Astrocyte (in vitro differentiated cells and primary cell): ENCODE data around the gene CACNB2.

Source experiments
- EZH2 ChIP-seq: IDR thresholded peaks from 2 replicates; pipeline ENCODE4 v1.6.1; 2012; ENCODE audit warnings: mild to moderate bottlenecking, low read length, inconsistent platforms; ENCODE audit not compliant: insufficient read depth
- TF ChIP-seq, protein P1 (sequence below): IDR thresholded peaks from 2 replicates; pipeline ENCODE4 v1.5.1; 2011; ENCODE audit warnings: low read depth, mild to moderate bottlenecking, inconsistent platforms, low read length, moderate library complexity; ENCODE audit not compliant: insufficient read depth

DNA sequence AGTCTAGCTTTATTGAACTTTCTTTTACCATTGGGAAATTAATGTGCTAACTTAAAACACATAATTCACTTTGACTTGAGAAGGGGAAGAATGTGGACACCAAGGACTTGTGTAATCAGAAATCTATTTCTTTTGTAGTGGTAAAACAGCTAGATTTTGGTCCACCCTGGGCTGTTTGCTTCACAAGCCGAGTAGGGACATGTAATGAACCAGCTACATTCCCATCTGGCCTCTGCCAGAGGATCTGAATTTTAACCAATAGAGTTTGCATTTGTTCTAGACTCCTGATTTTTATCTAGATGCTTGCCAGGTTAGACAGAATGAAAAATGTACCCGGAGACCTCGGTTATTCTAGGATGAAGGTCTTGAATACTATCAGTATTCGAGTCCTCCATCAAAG lies 1.9 kb downstream of the CACNB2 start:
- TF ChIP-seq, protein P1, sequence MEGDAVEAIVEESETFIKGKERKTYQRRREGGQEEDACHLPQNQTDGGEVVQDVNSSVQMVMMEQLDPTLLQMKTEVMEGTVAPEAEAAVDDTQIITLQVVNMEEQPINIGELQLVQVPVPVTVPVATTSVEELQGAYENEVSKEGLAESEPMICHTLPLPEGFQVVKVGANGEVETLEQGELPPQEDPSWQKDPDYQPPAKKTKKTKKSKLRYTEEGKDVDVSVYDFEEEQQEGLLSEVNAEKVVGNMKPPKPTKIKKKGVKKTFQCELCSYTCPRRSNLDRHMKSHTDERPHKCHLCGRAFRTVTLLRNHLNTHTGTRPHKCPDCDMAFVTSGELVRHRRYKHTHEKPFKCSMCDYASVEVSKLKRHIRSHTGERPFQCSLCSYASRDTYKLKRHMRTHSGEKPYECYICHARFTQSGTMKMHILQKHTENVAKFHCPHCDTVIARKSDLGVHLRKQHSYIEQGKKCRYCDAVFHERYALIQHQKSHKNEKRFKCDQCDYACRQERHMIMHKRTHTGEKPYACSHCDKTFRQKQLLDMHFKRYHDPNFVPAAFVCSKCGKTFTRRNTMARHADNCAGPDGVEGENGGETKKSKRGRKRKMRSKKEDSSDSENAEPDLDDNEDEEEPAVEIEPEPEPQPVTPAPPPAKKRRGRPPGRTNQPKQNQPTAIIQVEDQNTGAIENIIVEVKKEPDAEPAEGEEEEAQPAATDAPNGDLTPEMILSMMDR, result no peak
- no peak for TF ChIP-seq EZH2
